NCI-H2171 treated with DMSO at 0.1 percent for 48 hours (cell line): ENCODE data around the gene GARIN1A.

ENCODE experiments used
- DNase-seq: peaks from one replicate; lab custom pipeline; 2025; lab: John Stamatoyannopoulos, UW

GARIN1A gene

GRCh38 chr7:128718967-128719642 lies 47.0 kb downstream of the GARIN1A start:
- no peak for DNase-seq

DNA sequence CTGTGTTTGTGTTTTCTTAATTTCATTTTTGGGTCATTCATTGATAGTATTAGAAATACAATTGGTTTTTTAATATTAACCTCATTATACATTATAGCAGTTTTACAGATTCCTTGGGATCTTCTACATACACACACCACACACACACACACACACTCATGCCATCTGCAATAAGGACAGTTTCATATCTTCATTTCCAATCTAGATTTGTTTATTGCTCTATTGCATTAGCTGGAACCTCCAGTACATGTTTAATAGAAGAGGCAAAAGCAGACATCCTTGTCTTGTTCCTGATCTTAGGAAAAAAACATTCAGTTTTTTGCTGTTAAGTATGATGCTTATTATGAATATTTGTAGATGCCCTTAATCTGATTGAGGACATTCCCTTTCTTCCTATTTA lies 49.3 kb downstream of the GARIN1A start:
- DNase-seq, result no peak
